GM21529 (cell line): ENCODE measurements around the gene OR6B1.
"Not testable (repeated sequence)": the region's sequence is repeated elsewhere in the genome, so short reads cannot be mapped to it uniquely, and the experiment has no call there.

Source experiments
- ATAC-seq: cut with Tn5 transposase; IDR thresholded peaks from one replicate; pipeline ENCODE4 v1.9.1; 2021; ENCODE audit not compliant: unreplicated experiment

OR6B1 gene

DNA sequence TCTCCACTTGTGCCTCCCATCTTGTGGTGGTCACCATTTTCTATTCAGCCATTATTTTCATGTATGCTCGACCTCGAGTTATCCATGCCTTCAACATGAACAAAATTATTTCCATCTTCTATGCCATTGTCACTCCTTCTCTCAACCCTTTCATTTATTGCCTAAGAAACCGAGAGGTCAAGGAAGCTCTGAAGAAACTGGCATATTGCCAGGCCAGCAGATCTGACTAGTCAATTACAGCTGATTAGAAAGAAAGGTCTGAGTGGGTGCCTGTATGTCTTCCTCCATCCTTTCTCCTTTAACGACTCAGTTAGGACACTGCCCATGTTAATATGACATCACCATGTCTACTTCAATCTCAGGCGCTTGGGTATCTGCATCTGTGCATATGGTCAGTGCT is 4.6 kb downstream of the OR6B1 start:
- no peak for ATAC-seq

DNA sequence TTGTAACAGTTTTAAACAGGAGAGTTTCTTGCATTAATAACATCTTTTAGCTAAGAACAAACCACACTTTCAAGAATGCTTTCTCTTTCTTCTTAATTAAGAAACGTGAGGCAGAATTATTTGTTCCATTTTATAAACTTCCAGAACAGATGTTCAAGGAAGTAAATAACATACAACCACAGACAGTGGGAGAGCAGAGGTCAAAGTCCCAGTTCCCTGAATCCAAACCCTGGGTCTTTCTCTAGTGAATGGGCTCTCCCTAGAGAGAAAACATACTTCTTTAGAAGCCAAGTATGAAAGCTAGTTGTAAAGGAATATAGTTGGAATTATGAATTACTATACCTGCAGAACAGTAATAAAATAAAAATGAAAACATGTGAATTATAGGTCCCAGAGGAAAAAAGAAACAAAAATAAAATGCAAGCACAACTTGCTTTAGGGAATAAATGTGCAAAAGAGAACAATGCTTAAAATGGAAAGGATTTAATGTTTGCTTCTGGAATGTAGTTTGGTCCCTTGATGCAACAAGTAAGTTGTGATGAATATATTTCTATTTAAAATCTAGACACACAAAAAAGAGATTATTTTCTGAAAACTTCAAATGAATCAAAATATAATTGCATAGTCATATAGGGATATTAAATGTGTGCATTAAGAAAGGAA is 6.0 kb downstream of the OR6B1 start:
- ATAC-seq: no peak

DNA sequence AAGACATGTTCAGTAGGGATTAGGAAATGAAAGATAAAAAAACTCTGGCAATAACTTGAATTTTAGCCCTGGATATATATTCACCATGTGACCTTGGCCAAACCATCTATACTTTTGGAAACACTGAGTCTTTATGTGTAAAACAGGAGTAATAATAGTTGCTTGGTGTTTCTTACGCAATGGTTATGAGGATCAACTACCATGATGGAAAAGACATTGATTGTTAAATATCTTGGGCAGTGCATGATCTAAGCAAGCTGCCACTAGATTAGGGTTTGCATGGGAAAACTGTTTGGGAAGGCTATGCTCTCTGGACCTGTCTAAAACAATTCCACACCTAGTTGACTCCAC is 6.5 kb downstream of the OR6B1 start:
- ATAC-seq: no peak

DNA sequence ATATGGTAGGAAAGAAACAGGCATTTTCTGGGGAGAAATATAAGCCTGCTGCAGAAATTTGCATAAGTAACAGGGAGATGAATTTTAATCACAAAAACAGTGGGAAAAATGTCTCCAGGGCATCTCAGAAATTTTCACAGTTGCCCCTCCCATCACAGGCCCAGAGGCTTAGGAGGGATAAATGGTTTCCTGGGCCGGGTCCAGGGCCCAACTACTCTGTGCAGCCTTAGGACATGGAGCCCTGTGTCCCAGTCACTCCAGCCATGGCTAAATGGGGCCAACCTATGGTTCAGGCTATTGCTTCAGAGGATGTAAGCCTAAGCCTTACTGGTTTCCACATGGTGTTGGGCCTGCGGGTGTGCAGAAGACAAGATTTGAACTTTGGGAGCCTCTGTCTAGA is 9.2 kb downstream of the OR6B1 start:
- no peak for ATAC-seq

DNA sequence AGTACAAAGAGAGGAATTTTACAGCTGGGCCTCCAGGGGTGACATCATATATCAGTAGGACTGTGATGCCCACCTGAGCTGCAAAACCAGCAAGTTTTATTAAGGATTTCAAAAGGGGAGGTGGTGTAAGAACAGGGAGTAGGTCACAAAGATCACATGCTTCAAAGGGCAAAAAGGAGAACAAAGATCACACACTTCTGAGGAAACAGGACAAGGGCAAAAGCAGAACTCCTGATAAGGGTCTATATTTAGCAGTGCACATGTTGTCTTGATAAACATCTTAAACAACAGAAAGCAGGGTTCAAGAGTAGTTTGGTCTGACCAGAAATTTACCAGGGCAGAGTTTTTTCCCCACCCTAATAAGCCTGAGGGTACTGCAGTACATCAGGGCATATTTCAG is 9.9 kb downstream of the OR6B1 start:
- not testable (repeated sequence) for ATAC-seq

DNA sequence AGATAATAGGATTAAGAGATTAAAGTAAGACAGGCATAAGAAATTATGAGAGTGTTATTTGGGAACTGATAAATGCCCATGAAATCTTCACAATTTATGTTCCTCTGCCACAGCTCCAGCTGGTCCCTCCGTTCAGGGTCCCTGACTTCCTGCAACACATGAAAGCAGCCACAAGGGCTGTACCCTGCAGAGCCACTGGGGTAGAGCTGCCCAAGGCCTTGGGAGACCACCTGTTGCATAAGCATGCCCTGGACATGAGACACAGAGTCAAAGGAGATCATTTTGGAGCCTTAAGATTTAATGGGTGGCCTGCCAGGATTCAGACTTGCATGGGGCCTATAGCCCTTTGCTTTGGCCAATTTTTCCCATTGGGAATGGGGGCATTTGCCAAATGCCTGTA is 10.7 kb downstream of the OR6B1 start:
- ATAC-seq: not testable (repeated sequence)

DNA sequence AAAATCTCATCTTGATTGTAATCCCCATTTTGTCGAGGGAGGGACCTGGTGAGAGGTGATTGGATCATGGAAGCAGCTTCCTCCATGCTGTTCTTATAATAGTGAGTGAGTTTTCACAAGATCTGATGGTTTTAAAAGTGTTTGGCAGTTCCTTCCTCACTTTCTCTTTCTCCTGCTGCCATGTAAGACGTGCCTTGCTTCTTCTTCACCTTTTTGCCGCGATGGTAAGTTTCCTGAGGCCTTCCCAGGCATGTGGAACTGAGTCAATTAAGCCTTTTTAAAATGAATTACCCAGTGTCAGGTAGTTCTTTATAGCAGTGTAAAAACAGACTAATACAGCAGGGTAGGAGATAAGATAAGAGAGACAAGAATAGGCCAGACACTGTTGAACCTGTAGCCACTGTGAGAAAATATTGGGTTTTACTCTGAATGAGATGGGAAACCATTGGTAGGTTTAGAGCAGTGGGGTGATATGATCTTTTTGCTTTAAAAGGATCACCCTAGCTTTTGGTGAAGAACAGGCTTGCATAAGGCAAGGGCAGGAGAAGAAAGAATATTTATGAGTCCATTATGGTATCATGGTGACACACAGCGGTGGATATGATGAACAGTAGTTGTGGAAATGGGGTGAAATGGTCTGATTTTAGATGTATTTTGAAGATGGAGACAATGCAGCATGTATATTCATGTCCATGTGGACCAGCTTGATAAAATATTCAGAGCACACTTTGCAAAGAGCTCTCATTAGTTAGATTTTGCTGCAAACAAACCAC is 11.5 kb downstream of the OR6B1 start:
- ATAC-seq: no peak

DNA sequence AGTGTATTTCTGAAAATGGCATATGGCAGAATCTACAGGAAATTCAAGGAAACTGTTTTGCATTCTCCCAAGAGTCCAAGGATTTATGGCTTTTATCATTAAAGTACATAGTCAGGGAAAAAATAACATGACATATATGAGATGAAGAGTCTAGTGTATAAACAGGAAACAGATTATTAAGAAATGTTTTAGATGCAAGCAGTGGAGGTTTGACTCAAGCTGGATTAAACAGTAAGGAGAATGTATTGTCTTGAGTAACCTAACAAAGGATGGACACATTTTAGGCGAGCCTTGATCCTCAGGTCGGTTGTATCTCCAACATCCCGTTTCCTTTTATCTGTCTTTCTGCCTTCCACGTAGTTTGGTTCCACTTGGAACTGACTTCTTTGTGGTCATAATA is 17.9 kb downstream of the OR6B1 start:
- ATAC-seq: no peak

DNA sequence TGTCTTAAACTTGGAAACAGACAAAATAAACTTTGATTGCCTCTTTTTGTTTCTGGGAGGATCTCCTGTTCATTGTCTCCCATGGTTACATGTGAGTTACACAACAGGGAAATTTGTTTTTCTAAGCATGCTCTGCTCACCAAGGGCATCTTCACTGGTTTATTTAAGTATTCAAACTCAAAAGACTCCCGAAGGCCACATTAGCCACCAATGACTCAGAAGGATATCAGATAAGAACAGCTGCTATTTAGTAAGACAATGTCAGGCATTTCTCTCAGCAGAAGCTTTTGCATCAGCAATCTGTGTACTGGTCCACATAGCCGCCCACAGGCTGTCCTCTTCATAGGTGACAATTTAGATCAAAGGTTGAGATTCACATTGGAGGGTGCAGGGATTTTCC is 19.3 kb downstream of the OR6B1 start:
- no peak for ATAC-seq

DNA sequence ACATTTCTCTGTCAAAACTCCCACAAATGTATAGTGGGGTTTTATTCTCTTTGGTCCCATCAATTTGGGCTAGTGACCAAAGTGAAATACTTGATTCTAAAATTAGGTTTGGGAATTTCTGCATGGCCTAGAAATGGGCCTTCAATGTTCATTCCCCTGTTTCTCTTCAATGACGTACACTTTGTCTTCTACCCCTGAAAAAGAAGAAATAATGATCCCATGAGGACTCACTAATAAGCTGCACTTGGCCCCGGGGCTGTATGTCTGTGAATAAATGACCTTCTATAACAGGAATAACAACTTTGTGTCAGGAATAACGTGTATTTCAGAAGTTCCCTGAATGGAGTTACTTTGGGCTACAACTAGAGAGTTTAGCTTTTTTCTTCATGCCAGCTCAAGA is 20.2 kb downstream of the OR6B1 start:
- ATAC-seq: no peak

DNA sequence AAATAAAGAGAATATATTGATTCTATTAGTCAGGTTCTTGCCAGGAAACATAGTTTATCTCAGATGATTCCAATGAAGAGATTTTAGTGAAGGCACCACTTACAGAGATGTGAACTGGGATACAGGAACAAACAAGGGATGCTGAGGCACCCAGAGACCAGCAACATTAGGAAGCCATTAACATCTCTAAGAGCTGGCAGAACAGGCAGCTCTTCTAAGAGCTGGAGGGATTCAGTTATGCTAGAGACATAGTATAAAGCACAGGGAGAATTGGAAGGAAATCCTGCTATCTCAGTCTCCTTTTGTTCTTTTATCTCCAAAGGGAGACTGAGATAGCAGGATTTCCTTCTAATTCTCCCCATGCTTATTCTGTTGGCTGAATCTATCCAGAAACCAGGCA is 22.0 kb downstream of the OR6B1 start:
- ATAC-seq: no peak

DNA sequence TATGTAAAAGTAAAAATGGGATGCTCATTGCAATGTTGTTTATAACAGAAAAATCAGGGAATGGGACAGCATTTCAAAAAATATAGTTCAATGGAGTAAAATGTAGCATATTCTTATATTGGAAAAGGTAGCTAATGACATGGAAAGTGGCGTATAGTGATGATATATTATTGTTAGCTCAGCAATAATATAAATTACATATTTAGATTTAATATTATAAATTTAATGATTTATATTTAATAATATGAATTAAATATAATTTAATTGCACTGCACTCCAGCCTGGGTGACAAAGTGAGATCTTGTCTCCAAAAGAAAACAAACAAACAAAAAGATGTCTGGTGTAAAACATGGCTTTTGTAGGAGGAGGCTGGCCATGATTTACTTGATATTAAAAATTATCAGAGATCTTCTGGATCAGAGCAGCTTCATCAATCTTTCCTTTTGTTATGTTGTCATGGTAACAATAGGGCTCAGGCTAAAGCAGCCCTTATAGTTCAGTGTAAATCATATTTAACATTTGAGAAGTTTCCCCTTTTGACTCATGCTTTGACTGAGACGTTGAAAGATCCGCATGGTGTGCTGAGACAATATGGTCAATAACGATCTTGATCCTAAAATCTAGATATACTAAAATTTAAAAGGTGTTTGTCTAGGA is 23.2 kb downstream of the OR6B1 start:
- ATAC-seq: no peak

DNA sequence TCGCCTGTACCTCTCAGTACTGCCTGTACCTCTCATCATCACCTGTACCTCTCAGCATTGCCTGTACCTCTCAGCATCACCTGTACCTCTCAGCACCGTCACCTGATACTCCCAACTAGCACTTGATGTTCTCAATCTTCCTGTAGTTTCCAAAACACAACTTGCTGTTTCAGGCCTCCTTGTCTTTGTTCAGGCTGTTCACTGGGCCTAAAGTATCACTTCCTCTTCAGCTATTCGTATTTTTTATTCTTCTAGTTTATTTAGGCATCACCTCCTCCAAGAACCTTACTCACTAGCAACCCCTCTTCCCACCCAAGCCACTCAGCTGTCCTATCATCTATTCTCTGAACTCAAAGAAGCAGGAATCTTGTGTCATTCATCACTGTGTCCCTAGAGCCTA is 24.1 kb downstream of the OR6B1 start:
- ATAC-seq: no peak

DNA sequence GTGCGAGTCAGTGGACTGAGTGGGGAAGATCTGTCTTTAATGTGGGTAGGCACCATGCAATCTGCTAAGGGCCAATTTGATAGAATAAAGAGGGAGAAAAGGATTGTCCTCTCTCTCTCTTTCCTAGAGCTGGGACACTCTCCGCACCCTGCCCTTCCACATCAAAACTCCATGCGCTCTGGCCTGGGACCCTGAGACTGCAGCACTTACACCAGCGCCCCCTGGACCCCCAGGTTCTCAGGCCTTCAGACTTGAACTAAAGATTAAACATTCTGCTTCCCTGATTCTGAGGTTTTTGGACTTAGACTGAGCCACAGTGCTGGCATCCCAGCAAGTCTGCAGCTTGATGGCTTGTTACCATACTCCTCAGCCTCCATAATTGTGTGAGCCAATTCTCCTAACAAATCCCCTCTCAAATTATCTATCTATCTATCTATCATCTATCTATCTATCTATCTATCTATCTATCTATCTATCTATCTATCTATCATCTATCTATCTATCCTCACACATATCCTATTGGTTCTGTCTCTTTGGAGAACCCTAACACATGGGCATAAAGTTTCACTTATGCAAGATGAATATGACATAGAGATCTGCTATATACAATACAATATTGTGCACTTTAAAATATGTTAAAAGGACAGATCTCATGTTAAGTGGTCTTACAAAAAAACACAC is 26.2 kb downstream of the OR6B1 start:
- no peak for ATAC-seq

DNA sequence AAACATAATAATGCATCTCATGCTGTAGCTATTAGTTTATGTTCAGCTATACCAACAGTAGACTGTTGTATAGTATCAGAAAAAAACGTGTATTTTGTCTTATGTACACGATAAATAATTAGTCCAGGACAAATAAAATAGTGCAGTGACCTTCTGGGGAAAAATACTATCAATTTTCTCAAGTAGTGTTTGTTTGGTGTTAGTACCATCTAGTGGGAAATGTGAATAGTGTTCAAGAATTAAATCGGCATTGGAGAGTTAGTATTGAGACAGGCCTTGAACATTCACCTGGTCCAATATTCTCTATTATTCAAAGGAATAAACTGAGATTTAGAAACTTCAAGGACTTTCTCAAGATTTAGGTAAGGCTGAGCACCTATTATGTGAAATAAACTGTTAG is 26.9 kb downstream of the OR6B1 start:
- no peak for ATAC-seq

DNA sequence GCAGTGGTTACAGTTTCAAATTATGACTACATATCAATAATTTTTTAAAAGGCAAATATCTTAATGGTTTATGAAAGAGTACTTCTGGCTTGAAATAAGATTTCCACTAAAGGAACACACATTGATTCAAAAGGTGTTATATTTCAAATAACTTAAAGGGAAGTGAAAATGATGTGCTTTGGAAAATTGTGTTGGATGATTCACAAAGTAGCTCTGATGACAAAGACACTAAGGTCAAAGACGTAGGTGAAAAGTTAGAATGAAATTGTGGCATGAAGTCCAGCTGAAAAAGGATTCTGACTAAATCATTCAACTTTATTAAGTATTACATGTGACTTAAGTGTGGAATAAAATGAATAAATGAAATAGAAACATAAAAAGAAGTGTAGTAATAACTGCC is 27.9 kb downstream of the OR6B1 start:
- ATAC-seq: no peak

DNA sequence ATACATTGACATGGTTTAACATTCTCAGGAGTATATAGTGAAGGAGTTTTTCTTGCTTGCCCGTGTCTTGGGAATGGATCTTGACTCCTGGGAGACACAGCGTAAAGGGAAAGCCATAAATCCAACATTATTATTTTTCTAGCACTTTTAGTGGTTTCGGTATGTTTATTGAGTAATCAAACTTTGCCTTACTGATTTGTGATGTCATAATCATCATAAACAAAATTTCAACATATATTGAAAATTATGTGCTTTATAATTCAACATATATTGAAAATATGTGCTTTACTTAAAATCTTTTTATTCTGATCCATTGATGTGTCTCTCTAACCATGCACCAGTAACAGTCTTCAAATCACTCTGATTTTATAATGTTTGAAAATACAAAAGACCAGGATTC is 28.4 kb downstream of the OR6B1 start:
- no peak for ATAC-seq

DNA sequence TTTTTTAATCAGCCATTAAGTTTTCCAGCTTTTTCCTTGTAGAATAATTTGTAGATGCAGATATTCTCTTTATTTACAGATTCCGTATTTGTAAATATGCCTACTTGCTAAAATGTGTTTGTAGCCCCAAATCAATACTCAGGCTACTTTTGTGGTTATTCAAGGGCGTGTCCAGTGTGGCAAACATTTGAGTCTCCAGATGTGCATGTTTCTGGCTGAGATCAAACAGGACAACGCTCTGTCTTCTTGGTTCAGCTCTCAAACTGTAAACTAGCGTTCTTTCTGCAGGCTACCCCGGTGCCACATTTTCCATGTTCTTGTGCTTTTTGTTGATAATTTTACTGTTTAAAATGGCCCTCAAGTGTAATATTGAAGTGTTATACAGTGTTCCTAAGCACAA is 32.4 kb downstream of the OR6B1 start:
- ATAC-seq: no peak

DNA sequence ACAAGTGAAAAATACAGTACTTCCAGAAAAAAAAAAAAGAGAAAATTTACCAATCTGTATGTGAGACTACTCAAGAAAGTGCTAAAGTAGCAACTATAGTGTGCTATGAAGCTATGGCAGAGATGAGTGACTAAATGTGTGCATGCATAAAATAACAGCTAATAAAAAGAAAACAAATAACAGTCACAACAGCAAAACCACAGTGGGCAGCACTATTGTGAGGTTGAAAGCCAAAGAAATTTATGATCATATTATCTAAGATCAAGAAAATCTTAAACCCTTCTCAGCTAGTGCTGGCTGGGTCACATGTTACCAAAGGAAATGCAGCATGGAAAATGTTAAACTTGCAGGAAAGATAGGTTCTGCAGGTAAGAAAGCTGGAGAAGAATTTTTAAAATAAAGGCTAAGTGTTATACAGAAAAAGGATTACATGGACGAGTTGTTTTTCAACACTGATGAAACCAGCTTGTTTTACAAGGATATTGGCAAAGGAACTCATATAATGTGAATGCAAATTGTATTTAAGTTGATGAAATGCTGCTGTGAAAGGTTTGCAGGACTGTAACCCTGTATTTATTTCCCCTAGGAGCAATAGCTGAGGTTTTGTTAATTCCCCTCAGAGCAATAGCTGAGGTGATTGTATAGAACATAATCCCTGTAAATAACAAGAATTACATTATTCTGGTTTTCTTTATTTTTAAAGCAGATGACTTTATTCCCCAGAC is 33.0 kb downstream of the OR6B1 start:
- no peak for ATAC-seq

DNA sequence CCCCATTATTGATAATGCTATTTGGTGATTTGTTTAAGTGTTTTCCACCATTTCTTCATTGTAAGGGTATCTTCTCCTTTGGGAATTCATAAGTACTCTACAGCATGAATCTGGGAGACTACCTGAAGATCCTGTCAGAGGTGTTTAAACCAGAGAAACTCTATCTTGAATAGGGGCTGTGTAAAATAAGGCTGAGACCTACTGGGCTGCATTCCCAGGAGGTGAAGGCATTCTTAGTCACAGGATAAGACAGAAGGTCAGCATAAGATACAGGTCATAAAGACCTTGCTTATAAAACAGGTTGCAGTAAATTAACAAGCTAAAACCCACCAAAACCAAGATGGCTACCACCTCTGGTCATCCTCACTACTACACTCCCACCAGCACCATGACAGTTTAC is 35.3 kb downstream of the OR6B1 start:
- ATAC-seq: no peak

DNA sequence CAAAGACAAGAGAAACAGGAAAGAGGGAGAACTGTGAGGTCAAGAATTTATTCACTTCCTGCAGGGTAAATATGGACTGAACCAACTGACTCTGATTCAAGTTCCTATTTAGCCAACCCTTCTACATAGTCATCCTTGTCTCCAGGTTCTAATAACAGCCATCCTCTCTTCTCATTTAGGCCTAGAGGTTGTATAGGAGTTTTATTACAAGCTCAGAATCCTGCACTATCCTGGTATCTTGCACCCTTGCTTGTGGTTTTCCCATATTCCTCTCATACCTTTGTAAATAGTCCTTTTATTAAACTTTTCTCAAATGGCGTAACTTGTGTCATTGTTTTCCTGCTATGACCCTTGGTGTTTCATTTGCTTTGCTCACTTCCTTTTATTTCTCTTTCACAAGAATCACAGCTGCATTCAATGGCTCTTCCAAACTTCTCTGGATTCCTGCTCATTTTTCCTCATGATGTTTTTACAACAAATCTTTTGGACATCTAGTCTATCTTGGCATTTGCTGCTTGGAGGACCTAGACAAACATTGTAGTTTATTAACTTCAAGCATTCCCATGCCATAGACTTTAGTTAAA is 36.3 kb downstream of the OR6B1 start:
- ATAC-seq: no peak
